ENCODE data around the gene TNN. TPM values are rescaled to one million over a fixed set of nuclear protein-coding genes. Genes with fewer than 3 reads are reported as not detected.
"Not testable (repeated sequence)": the region's sequence is repeated elsewhere in the genome, so short reads cannot be mapped to it uniquely, and the experiment has no call there.

TNN gene
- total and polyA plus RNA-seq, 5 experiments from 2014 or later = not detected

- peaks cover 0 to 2% (median 0%) of the 10 kb centered on the region in 4 donors for H3K4me1 Mint-ChIP-seq
- POLR2A ChIA-PET = interaction anchor here (0.8 kb wide), 1 partner anchor 18 kb away, joined by 3 read pairs; no protein-coding TSS in a partner anchor
- no peak overlapping the region for H3K4me3 Mint-ChIP-seq
- ATAC-seq = no peak
- H3K36me3 Mint-ChIP-seq = no peaks in the 10 kb centered on the region
- peaks cover 0 to 8% (median 7%) of the 10 kb centered on the region in 5 donors for H3K27me3 Mint-ChIP-seq
- H3K27ac Mint-ChIP-seq = no peak overlapping the region
- H3K9me3 Mint-ChIP-seq = no peaks in the 10 kb centered on the region
- no peak for DNase-seq
Observed at GRCh38 chr1:175040324-175040879, 27.2 kb upstream of the TNN start.

GRCh38 chr1:175042650-175043049, 25.0 kb upstream of the TNN start:
- Mint-ChIP-seq H3K36me3 (no peaks in the 10 kb centered on the region), H3K4me3 (no peak overlapping the region), H3K4me1 (peaks cover 0 to 2% (median 0%) of the 10 kb centered on the region in 4 donors), H3K27ac (no peak overlapping the region), H3K9me3 (no peaks in the 10 kb centered on the region), H3K27me3 (peaks cover 4 to 10% (median 7%) of the 10 kb centered on the region in 5 donors)
- no peak for ATAC-seq
- no peak for DNase-seq
- POLR2A ChIA-PET = no interaction called here

- no peaks in the 10 kb centered on the region for H3K36me3 Mint-ChIP-seq
- ATAC-seq = no peak
- no peak for DNase-seq
- POLR2A ChIA-PET = no interaction called here
- H3K4me3 Mint-ChIP-seq = no peak overlapping the region
- peaks cover 4 to 22% (median 14%) of the 10 kb centered on the region in 5 donors for H3K27me3 Mint-ChIP-seq
- H3K9me3 Mint-ChIP-seq = no peaks in the 10 kb centered on the region
- H3K4me1 Mint-ChIP-seq = peaks cover 0 to 2% (median 0%) of the 10 kb centered on the region in 4 donors
- H3K27ac Mint-ChIP-seq = no peak overlapping the region
Observed at GRCh38 chr1:175043824-175044223, 23.8 kb upstream of the TNN start.

GRCh38 chr1:175044591-175044990, 23.0 kb upstream of the TNN start:
- DNase-seq, H3K27ac Mint-ChIP-seq, POLR2A ChIA-PET, H3K36me3 Mint-ChIP-seq, H3K4me3 Mint-ChIP-seq, H3K9me3 Mint-ChIP-seq, H3K4me1 Mint-ChIP-seq, ATAC-seq: not testable (repeated sequence)
- peaks cover 9 to 30% (median 22%) of the 10 kb centered on the region in 5 donors for H3K27me3 Mint-ChIP-seq

- POLR2A ChIA-PET = no interaction called here
- peaks cover 0 to 2% (median 0%) of the 10 kb centered on the region in 4 donors for H3K4me1 Mint-ChIP-seq
- no peak overlapping the region for H3K4me3 Mint-ChIP-seq
- H3K9me3 Mint-ChIP-seq = no peaks in the 10 kb centered on the region
- H3K36me3 Mint-ChIP-seq = no peaks in the 10 kb centered on the region
- no peak for ATAC-seq
- peak overlapping the region in 1 of 10 donors; percentile 15 for H3K27ac Mint-ChIP-seq
- peaks cover 11 to 35% (median 23%) of the 10 kb centered on the region in 5 donors for H3K27me3 Mint-ChIP-seq
- no peak for DNase-seq
Observed at GRCh38 chr1:175045097-175045496, 22.5 kb upstream of the TNN start.

GRCh38 chr1:175045519-175045918, 22.1 kb upstream of the TNN start:
- Mint-ChIP-seq H3K27me3 (peaks cover 13 to 36% (median 26%) of the 10 kb centered on the region in 5 donors), H3K4me3 (no peak overlapping the region), H3K27ac (no peak overlapping the region)

GRCh38 chr1:175050992-175051391, 16.6 kb upstream of the TNN start:
- POLR2A ChIA-PET = no interaction called here
- H3K27ac Mint-ChIP-seq = peak overlapping the region in 1 of 10 donors; percentile 0
- peaks cover 0 to 2% (median 0%) of the 10 kb centered on the region in 9 donors for H3K9me3 Mint-ChIP-seq
- no peak overlapping the region for H3K4me3 Mint-ChIP-seq
- ATAC-seq (no peak), DNase-seq (no peak)
- H3K36me3 Mint-ChIP-seq = no peaks in the 10 kb centered on the region
- H3K4me1 Mint-ChIP-seq = no peaks in the 10 kb centered on the region
- H3K27me3 Mint-ChIP-seq = peaks cover 23 to 71% (median 35%) of the 10 kb centered on the region in 5 donors

More at GRCh38 chr1:175045519-175045918, 22.1 kb upstream of the TNN start:
- POLR2A ChIA-PET = no interaction called here
- Mint-ChIP-seq H3K9me3 (no peaks in the 10 kb centered on the region), H3K36me3 (no peaks in the 10 kb centered on the region), H3K4me1 (peaks cover 0 to 2% (median 0%) of the 10 kb centered on the region in 4 donors)
- ATAC-seq (no peak), DNase-seq (no peak)

- Mint-ChIP-seq H3K4me1 (no peaks in the 10 kb centered on the region), H3K36me3 (peaks cover 0 to 3% (median 0%) of the 10 kb centered on the region in 3 donors), H3K27me3 (peaks cover 18 to 54% (median 20%) of the 10 kb centered on the region in 5 donors), H3K27ac (no peak overlapping the region), H3K4me3 (no peak overlapping the region), H3K9me3 (peaks cover 0 to 6% (median 2%) of the 10 kb centered on the region in 9 donors)
- POLR2A ChIA-PET = no interaction called here
- ATAC-seq = no peak
- DNase-seq = no peak
Observed at GRCh38 chr1:175054736-175055135, 12.9 kb upstream of the TNN start.

GRCh38 chr1:175062339-175062738, 5.3 kb upstream of the TNN start:
- no peak overlapping the region for H3K4me3 Mint-ChIP-seq
- peaks cover 0 to 6% (median 0%) of the 10 kb centered on the region in 9 donors for H3K9me3 Mint-ChIP-seq
- peak overlapping the region in 1 of 10 donors; percentile 39 for H3K27ac Mint-ChIP-seq

GRCh38 chr1:175062858-175063257, 4.8 kb upstream of the TNN start:
- ATAC-seq (no peak), DNase-seq (no peak)
- POLR2A ChIA-PET = no interaction called here
- Mint-ChIP-seq H3K27me3 (peaks cover 0 to 6% (median 0%) of the 10 kb centered on the region in 5 donors), H3K9me3 (peaks cover 0 to 5% (median 0%) of the 10 kb centered on the region in 9 donors), H3K4me1 (no peaks in the 10 kb centered on the region), H3K36me3 (no peaks in the 10 kb centered on the region), H3K4me3 (no peak overlapping the region), H3K27ac (no peak overlapping the region)

More at GRCh38 chr1:175062339-175062738, 5.3 kb upstream of the TNN start:
- H3K27me3 Mint-ChIP-seq = peaks cover 0 to 6% (median under 1%) of the 10 kb centered on the region in 5 donors
- DNase-seq (no peak), ATAC-seq (no peak)
- no peaks in the 10 kb centered on the region for H3K36me3 Mint-ChIP-seq
- no peaks in the 10 kb centered on the region for H3K4me1 Mint-ChIP-seq
- POLR2A ChIA-PET = no interaction called here

GRCh38 chr1:175070818-175071217, 3.2 kb downstream of the TNN start:
- H3K36me3 Mint-ChIP-seq = no peaks in the 10 kb centered on the region
- H3K9me3 Mint-ChIP-seq = no peaks in the 10 kb centered on the region
- H3K27me3 Mint-ChIP-seq = peaks cover 0 to 14% (median 5%) of the 10 kb centered on the region in 5 donors
- no peak for ATAC-seq
- DNase-seq = no peak
- no peak overlapping the region for H3K27ac Mint-ChIP-seq
- POLR2A ChIA-PET = no interaction called here
- H3K4me1 Mint-ChIP-seq = peaks cover 6 to 16% (median 9%) of the 10 kb centered on the region in 4 donors
- no peak overlapping the region for H3K4me3 Mint-ChIP-seq

- H3K9me3 Mint-ChIP-seq = no peaks in the 10 kb centered on the region
- no peak overlapping the region for H3K4me3 Mint-ChIP-seq
- no peaks in the 10 kb centered on the region for H3K36me3 Mint-ChIP-seq
- H3K27me3 Mint-ChIP-seq = peaks cover 2 to 14% (median 6%) of the 10 kb centered on the region in 5 donors
- POLR2A ChIA-PET = no interaction called here
- H3K27ac Mint-ChIP-seq = no peak overlapping the region
- DNase-seq = no peak
- peaks cover 6 to 16% (median 9%) of the 10 kb centered on the region in 4 donors for H3K4me1 Mint-ChIP-seq
- no peak for ATAC-seq
Observed at GRCh38 chr1:175071276-175071943, 3.8 kb downstream of the TNN start.

Data from naive thymus-derived CD8-positive, alpha-beta T cell (primary cell).